ENCODE results near the gene GADD45GIP1. TPM values are rescaled to one million over a fixed set of nuclear protein-coding genes. Genes with fewer than 3 reads are reported as not detected.
A peak's percentile ranks its signal among the peaks of the same experiment; 100 is the strongest.

Gene GADD45GIP1
- total and polyA plus RNA-seq, 10 of the 15 experiments (the other 5 are each of a cell fraction or from before 2014, with no cell fraction given), result 5.1 to 136 (median 30.1) TPM

- TF ChIP-seq ZBTB4 (CRISPR knock-in tag; IDR thresholded peaks at IDR 0.05) (peak; percentile 68; the same call in 1 of the 2 replicates), ZNF217 (IDR thresholded peaks at IDR 0.05) (no peak), LARP7 (IDR thresholded peaks at IDR 0.05) (peak; percentile 28; the same call in 1 of the 2 replicates), EGR1 (IDR thresholded peaks at IDR 0.05; ENCODE audit: borderline replicate concordance in 1 of 2, low read depth in 2 of 2, low read length in 2 of 2) (peak in 1 of 2 experiments; percentile 58; a peak in 2 of 3 replicates), ZNF622 (IDR thresholded peaks at IDR 0.05) (no peak), CHD1 (IDR thresholded peaks at IDR 0.05; ENCODE audit: low read depth, low read length) (0 out of 2 replicates have a peak, but pooled peaks have one; percentile 69), WRNIP1 (IDR thresholded peaks at IDR 0.05; ENCODE audit: borderline replicate concordance, low read depth, low read length) (no peak), KDM1A (IDR thresholded peaks at IDR 0.05; ENCODE audit: borderline replicate concordance) (no peak), RAD51 (IDR thresholded peaks at IDR 0.05) (peak; percentile 96), BCL11A (IDR thresholded peaks at IDR 0.05; ENCODE audit: low read depth, low read length) (peak; percentile 48; the same call in 1 of the 2 replicates), NR2C2 (IDR thresholded peaks at IDR 0.05; ENCODE audit: borderline replicate concordance, control insufficient read depth, insufficient read length, low read depth) (no peak), MLLT1 (IDR thresholded peaks at IDR 0.05) (0 out of 2 replicates have a peak, but pooled peaks have one; percentile 60), ZSCAN29 (IDR thresholded peaks at IDR 0.05) (no peak), CTCF (IDR thresholded peaks at IDR 0.05 in 2 of 3, conservative IDR thresholded peaks at IDR 0.05 in 1 of 3; ENCODE audit: control insufficient read depth in 2 of 3, extremely low read depth in 1 of 3, insufficient read depth in 1 of 3, low read depth in 3 of 3, low read length in 3 of 3) (no peak), PML (IDR thresholded peaks at IDR 0.05; ENCODE audit: low read length) (peak; percentile 89), SIN3A (IDR thresholded peaks at IDR 0.05; ENCODE audit: low read depth, low read length) (peak; percentile 84; the same call in 1 of the 2 replicates), TCF7 (IDR thresholded peaks at IDR 0.05; ENCODE audit: borderline replicate concordance) (no peak), SP1 (IDR thresholded peaks at IDR 0.05; ENCODE audit: low read depth, low read length) (peak; percentile 57), MEF2A (IDR thresholded peaks at IDR 0.05; ENCODE audit: insufficient read depth, low read depth, low read length) (no peak), NKRF (conservative IDR thresholded peaks at IDR 0.05) (no peak; the same call in 1 of the 2 replicates), HCFC1 (IDR thresholded peaks at IDR 0.05; ENCODE audit: low read length) (peak; percentile 72)
- TF ChIP-seq, protein P1, sequence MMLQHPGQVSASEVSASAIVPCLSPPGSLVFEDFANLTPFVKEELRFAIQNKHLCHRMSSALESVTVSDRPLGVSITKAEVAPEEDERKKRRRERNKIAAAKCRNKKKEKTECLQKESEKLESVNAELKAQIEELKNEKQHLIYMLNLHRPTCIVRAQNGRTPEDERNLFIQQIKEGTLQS (IDR thresholded peaks at IDR 0.05; ENCODE audit: borderline replicate concordance, extremely low read depth, low read depth, low read length), result peak; percentile 92; the same call in 1 of the 2 replicates
Observed at GRCh38 chr19:12945479-12946091, 11.4 kb downstream of the GADD45GIP1 start, which contains the start of gene RAD23A (continued).
